ENCODE measurements around the gene SIPA1. TPM values are rescaled to one million over a fixed set of nuclear protein-coding genes. Genes with fewer than 3 reads are reported as not detected.

SIPA1 gene
- total and polyA plus RNA-seq, 2 of the 13 experiments (the other 11 are each of a cell fraction or from before 2014, with no cell fraction given) = 5.8 to 7.7 TPM

GRCh38 chr11:65595131-65595530 is 42.8 kb upstream of the SIPA1 start:
- BruUV-seq (replicated peaks) = no TSS peak
- H3K4me2 ChIP-seq (ENCODE audit: low read depth, low read length) = no peak overlapping the region
- H4K20me1 ChIP-seq (ENCODE audit: insufficient read depth, low read length) = 0 out of 2 replicates have a peak, but pooled peaks cover 3% of the 10 kb centered on the region
- no peaks in the 10 kb centered on the region for H3K4me1 ChIP-seq (ENCODE audit: insufficient read depth, low read length)
- FAIRE-seq (no peak), DNase-seq (ENCODE audit: low spot score) (no peak), ATAC-seq (peak; percentile 8)
- H3K79me2 ChIP-seq (ENCODE audit: insufficient read depth, low read length) = no peaks in the 10 kb centered on the region
- TF ChIP-seq KDM2A (CRISPR knock-in tag; IDR thresholded peaks at IDR 0.05; ENCODE audit: borderline replicate concordance, low read depth) (peak; percentile 9; the same call in 1 of the 2 replicates), ZSCAN21 (CRISPR knock-in tag; IDR thresholded peaks at IDR 0.05; ENCODE audit: borderline replicate concordance) (no peak), ZNF724P (CRISPR knock-in tag; IDR thresholded peaks at IDR 0.05; ENCODE audit: borderline replicate concordance) (no peak), DR1 (CRISPR knock-in tag; IDR thresholded peaks at IDR 0.05) (no peak), BRCA1 (CRISPR knock-in tag; IDR thresholded peaks at IDR 0.05) (no peak), RFX5 (IDR thresholded peaks at IDR 0.05; ENCODE audit: low read depth, low read length) (no peak)
- in situ Hi-C loops (cut with HindIII; ENCODE audit: extremely low pct_ligation_motif_present, low pct_unique_long_range_greater_than_20kb) = no loop called here
- CTCF ChIA-PET (ENCODE audit: low intra/inter-chr PET ratio, low total read pairs) = no interaction called here
- no peak overlapping the region for H3K4me3 ChIP-seq (replicated peaks in 1 of 3; ENCODE audit: insufficient read depth in 1 of 3, low read depth in 2 of 3, low read length in 3 of 3)
- no peak overlapping the region for H3K27ac ChIP-seq (ENCODE audit: extremely low read length, insufficient read depth, low read length)
- H3K9me3 ChIP-seq (ENCODE audit: low read length) = no peaks in the 10 kb centered on the region
- 94% methylated on average over 3 of the region's 3 CpGs for WGBS (ENCODE audit: low lambda C conversion rate)
- H3K9ac ChIP-seq (ENCODE audit: insufficient read depth, low read depth, low read length) = no peak overlapping the region
- POLR2A ChIA-PET = interaction anchor here (1.3 to 1.7 kb wide), 4 partner anchors 9 to 17 kb away, joined by 4 to 7 read pairs (median 4); no protein-coding TSS in a partner anchor
- H2AFZ ChIP-seq (ENCODE audit: low read length) = no peak overlapping the region
- intact Hi-C loops (cut with micrococcal nuclease; ENCODE audit: unreplicated experiment) = no loop called here
- no peaks in the 10 kb centered on the region for H3K27me3 ChIP-seq (ENCODE audit: control insufficient read depth in 1 of 2, insufficient read depth in 2 of 2, low read length in 2 of 2)
- H3K36me3 ChIP-seq (replicated peaks in 1 of 2; ENCODE audit: control insufficient read depth in 1 of 2, insufficient read depth in 2 of 2, low read length in 2 of 2) = peaks cover 14 to 18% of the 10 kb centered on the region in 2 experiments; a peak in 4 of 5 replicates

DNA sequence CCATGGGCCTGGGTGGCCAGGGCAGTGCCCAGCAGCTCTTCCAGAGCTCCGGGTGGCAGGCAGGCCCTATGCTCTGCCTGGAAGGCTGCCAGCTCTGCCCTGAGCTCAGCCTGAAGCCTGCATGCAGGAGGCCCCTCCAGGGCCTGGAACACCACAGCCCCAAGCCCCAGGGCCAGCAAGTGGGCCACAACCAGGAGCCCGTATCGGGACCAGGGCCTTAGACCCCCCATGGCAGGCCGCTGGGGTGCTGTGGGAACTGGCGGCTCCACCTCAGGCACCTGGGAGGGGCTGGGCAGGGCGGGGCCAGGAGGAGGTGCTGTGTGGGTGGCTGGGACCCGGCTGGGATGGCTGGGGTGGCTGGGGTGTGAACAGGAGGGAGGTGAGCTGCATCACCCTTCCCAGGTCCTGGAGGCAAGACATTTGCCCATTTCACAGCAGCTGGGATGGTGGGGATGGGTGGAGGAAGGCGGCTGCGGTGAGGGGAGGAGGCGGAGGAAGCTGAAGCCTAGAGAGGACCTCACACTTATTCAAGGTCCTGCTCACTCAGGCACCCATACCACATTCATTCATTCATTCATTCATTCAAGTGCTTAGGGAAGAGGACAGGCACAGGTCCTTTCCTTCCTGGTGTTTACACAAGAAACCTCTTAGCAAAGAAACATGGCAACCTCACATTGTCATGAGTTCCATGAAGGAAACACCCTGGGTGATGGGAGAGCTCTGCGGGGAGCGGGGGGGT is 42.2 kb upstream of the SIPA1 start, which contains the start of gene KCNK7:
Gene KCNK7, minus strand, starts transcription at position 258 of the 739 bp plus-strand sequence. Its CDS starts 28 bp downstream, at position 230.
- FAIRE-seq (no peak), DNase-seq (ENCODE audit: low spot score) (no peak), ATAC-seq (peak; percentile 12)
- H3K4me3 ChIP-seq (replicated peaks in 1 of 3; ENCODE audit: insufficient read depth in 1 of 3, low read depth in 2 of 3, low read length in 3 of 3) = no peak within 1 kb of the TSS
- no peak within 1 kb of the TSS for H3K4me2 ChIP-seq (ENCODE audit: low read depth, low read length)
- no peak within 1 kb of the TSS for H3K9ac ChIP-seq (ENCODE audit: insufficient read depth, low read depth, low read length)
- peaks cover 14 to 18% of the 10 kb centered on the region in 2 experiments; a peak in 4 of 5 replicates for H3K36me3 ChIP-seq (replicated peaks in 1 of 2; ENCODE audit: control insufficient read depth in 1 of 2, insufficient read depth in 2 of 2, low read length in 2 of 2)
- BruUV-seq (replicated peaks) = no TSS peak
- ChIA-PET POLR2A (interaction anchor here (0.8 to 1.7 kb wide), 5 partner anchors 8 to 15 kb away, joined by 3 to 7 read pairs (median 4); no protein-coding TSS in a partner anchor), CTCF (ENCODE audit: low intra/inter-chr PET ratio, low total read pairs) (no interaction called here)
- intact Hi-C loops (cut with micrococcal nuclease; ENCODE audit: unreplicated experiment) (no loop called here), in situ Hi-C loops (cut with HindIII; ENCODE audit: extremely low pct_ligation_motif_present, low pct_unique_long_range_greater_than_20kb) (no loop called here)
- no peak within 1 kb of the TSS for H3K27ac ChIP-seq (ENCODE audit: extremely low read length, insufficient read depth, low read length)
- H3K9me3 ChIP-seq (ENCODE audit: low read length) = no peaks in the 10 kb centered on the region
- H2AFZ ChIP-seq (ENCODE audit: low read length) = no peak within 1 kb of the TSS
- 63% methylated on average over 11 of the region's 12 CpGs for WGBS (ENCODE audit: low lambda C conversion rate)
- no peaks in the 10 kb centered on the region for H3K79me2 ChIP-seq (ENCODE audit: insufficient read depth, low read length)
- no peaks in the 10 kb centered on the region for H3K4me1 ChIP-seq (ENCODE audit: insufficient read depth, low read length)
- 0 out of 2 replicates have a peak, but pooled peaks cover 3% of the 10 kb centered on the region for H4K20me1 ChIP-seq (ENCODE audit: insufficient read depth, low read length)
- H3K27me3 ChIP-seq (ENCODE audit: control insufficient read depth in 1 of 2, insufficient read depth in 2 of 2, low read length in 2 of 2) = no peaks in the 10 kb centered on the region
- TF ChIP-seq, protein P1, sequence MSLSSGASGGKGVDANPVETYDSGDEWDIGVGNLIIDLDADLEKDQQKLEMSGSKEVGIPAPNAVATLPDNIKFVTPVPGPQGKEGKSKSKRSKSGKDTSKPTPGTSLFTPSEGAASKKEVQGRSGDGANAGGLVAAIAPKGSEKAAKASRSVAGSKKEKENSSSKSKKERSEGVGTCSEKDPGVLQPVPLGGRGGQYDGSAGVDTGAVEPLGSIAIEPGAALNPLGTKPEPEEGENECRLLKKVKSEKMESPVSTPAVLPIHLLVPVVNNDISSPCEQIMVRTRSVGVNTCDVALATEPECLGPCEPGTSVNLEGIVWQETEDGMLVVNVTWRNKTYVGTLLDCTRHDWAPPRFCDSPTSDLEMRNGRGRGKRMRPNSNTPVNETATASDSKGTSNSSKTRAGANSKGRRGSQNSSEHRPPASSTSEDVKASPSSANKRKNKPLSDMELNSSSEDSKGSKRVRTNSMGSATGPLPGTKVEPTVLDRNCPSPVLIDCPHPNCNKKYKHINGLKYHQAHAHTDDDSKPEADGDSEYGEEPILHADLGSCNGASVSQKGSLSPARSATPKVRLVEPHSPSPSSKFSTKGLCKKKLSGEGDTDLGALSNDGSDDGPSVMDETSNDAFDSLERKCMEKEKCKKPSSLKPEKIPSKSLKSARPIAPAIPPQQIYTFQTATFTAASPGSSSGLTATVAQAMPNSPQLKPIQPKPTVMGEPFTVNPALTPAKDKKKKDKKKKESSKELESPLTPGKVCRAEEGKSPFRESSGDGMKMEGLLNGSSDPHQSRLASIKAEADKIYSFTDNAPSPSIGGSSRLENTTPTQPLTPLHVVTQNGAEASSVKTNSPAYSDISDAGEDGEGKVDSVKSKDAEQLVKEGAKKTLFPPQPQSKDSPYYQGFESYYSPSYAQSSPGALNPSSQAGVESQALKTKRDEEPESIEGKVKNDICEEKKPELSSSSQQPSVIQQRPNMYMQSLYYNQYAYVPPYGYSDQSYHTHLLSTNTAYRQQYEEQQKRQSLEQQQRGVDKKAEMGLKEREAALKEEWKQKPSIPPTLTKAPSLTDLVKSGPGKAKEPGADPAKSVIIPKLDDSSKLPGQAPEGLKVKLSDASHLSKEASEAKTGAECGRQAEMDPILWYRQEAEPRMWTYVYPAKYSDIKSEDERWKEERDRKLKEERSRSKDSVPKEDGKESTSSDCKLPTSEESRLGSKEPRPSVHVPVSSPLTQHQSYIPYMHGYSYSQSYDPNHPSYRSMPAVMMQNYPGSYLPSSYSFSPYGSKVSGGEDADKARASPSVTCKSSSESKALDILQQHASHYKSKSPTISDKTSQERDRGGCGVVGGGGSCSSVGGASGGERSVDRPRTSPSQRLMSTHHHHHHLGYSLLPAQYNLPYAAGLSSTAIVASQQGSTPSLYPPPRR (CRISPR knock-in tag; IDR thresholded peaks at IDR 0.05; ENCODE audit: borderline replicate concordance) = no peak
- TF ChIP-seq POLR2G (IDR thresholded peaks at IDR 0.05; ENCODE audit: low read depth, low read length) = 0 out of 2 replicates have a peak, but pooled peaks have one; percentile 24
- peak; percentile 80 for TF ChIP-seq AGO2 (optimal IDR thresholded peaks at IDR 0.05; ENCODE audit: low read depth, low read length)
- TF ChIP-seq RBFOX2 (IDR thresholded peaks at IDR 0.05; ENCODE audit: low read depth, low read length) = peak; percentile 51; the same call in 1 of the 2 replicates
- TF ChIP-seq ZNF24 (IDR thresholded peaks at IDR 0.05) = peak; percentile 83
- no peak for TF ChIP-seq HNRNPH1 (optimal IDR thresholded peaks at IDR 0.05; ENCODE audit: low read depth, low read length)
- TF ChIP-seq MAX (IDR thresholded peaks at IDR 0.05) = no peak
